HG03558 (cell line): ENCODE results near the gene GABARAP.

ENCODE experiments used
- ATAC-seq: cut with Tn5 transposase; IDR thresholded peaks from one replicate; pipeline ENCODE4 v1.9.1; 2021; ENCODE audit warnings: moderate number of reproducible peaks; ENCODE audit not compliant: unreplicated experiment; ENCODE audit errors: extremely low read depth

Gene GABARAP

GRCh38 chr17:7213895-7214299 lies 28.4 kb downstream of the GABARAP start:
- ATAC-seq: no peak

- ATAC-seq: no peak
Measured at GRCh38 chr17:7211491-7212273, 30.6 kb downstream of the GABARAP start.

- no peak for ATAC-seq
Measured at GRCh38 chr17:7208754-7209460, 33.3 kb downstream of the GABARAP start.

- ATAC-seq: no peak
Measured at GRCh38 chr17:7208027-7208571, 34.1 kb downstream of the GABARAP start.

DNA sequence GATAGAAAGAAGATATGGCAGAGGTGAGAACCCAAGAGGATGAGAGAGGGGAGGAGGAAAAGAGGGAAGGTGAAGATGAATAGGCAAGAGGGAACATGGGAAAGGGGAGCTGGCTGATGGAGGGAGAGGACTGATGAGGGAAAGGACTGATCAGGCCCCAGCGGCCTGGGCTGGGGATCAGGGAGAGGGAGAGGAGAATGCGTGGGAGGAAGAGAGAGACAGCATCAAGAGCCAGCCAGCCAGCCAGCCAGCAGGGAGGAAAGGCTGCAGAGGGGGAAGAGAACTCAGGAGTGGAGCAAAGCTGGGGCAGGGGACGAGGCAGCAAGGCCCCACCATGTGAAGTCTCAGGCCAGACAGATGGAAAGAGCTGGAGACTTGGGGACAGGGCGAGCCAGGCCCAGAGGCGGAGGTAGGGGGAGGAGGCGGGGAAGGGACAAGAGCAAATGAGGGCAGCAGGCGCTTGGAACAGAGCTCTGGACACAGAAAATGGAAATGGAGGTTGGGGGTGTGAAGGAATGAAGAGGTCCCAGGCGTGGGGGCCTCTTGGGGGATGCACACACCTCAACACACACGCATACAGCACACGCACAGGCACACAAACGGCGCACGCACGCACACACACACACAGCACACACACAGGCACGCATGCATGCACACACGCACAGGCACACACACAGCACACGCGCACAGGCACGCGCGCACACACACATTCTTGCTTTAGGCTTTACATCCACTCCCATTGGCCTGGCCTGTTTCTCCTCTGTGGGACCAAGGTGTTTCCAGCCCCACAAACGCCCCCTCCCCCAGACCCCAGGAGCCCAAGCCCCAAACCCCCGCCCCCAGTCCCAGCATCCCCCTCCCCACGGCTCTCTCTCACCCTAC lies 34.9 kb downstream of the GABARAP start:
- no peak for ATAC-seq

GRCh38 chr17:7205561-7205960 lies 36.7 kb downstream of the GABARAP start:
- no peak for ATAC-seq

DNA sequence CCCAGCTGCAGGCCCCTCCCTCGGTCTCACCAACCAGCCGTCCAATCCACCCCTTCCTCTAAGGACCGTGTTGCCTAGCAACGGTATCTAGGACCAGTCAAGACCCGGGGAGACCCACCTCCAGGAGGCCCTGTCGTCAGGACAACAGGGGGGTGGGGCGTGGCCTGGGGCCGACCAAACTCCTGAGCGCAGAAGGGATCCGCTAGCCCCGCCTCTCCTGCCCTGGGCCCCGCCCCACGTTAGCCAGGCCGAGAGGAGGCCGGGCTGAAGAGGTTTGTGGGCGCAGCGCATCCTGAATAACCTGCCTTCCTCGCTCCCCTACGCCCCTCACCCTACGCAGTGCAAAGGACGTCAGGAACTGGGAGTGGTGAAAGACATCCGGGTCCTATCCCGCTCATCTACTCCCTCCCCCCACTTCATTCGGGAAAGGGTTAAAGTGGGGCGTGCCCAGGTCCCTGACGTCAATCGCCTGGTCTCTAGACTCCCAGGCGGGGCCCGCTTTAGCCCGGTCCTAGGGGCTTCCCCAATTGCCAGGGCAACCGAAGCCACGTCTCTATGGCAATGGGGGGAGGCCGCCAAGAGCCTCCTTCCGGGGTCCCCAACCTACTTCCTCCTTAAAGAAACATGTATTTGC lies 37.3 kb downstream of the GABARAP start:
- peak; percentile 67 for ATAC-seq

- ATAC-seq: no peak
Measured at GRCh38 chr17:7204336-7204735, 37.9 kb downstream of the GABARAP start.

GRCh38 chr17:7203391-7203790 lies 38.9 kb downstream of the GABARAP start:
- ATAC-seq: no peak

DNA sequence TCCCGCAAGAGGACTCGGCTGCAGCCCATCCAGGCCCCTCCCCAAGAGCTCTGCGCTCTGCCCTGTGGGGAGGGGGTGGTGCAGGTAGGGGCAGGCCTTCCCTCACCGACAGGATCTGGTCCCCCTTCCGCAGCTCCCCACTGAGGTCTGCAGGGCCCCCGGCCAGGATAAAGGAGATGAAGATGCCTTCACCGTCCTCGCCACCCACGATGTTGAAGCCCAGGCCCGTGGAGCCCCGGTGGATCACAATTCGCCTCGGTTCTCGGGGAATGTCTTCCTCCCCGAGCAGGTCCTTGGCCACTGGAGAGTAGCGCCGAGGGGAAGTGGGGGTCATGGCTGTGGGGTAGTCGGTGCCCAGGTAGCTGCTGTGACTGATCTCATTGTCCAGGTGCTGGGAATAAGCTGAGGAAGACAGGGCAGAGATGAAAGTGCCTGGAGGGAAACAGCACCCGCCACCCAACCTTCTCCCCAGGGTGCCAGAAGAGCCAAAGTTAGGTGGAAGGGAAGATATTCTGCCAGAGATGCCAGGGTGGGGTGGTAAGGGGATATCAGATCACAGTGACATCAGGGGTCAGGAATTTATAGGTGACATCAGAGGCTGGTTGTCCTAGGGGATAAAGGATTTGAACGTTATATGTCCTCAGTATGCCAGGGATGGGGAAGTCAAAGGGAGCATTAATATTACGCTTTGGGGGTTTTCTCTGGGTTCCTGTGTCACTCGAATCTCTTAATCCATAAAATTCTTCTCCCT lies 45.4 kb downstream of the GABARAP start:
- ATAC-seq: no peak

DNA sequence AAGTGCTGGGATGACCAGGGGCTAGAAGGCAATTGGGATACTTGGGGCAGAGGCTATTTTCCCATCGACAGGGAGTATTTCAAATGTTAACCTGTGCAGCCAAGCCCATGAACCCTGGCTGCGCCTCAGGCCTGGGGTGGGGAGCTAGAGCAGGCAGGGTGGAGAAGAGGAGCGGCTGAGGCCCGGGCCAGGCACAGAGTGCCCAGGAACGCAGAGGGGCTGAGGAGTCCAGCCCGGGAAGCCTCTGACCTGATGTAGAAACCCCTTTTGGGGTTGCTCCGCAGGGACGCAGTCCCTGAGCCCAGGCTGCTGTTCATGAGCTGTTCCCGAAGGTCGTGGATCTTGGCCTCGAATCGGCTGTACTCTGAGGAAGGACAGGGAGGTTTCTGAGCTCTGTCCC lies 46.3 kb downstream of the GABARAP start:
- no peak for ATAC-seq

DNA sequence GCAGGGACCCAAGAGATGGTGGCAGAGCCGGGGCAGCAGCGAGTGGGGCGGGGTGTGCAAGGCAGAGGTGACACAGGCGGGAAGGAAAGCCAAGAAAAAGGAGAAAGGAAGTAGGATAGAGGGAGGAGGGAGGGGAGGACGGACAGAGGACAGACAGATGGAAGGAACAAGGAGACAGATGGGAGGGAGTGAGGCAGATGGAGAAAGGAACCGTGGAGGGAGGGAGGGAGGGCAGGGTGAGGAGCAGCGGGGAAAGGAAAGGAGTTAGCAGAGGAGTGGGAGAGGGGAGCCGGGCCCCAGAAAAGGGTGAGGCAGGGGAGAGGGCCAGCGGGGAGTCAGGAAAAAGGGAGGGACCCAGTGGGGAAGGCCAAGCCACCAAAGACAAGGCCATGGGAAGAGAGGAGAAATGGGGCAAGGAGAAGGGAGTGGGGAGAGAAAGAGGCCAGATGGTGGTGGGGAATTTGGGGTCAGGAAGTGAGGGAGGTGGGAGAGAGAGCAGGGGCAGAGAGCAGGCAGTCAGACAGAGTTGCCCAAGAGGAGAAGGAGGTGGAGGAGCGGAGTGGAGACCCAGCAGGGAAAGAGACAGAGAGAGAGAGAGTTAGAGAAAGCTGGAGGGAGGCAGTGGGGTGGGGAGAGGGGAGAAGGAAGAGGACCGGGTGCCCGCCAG lies 49.8 kb downstream of the GABARAP start:
- no peak for ATAC-seq

GRCh38 chr17:7191571-7192270 lies 50.5 kb downstream of the GABARAP start:
- no peak for ATAC-seq

DNA sequence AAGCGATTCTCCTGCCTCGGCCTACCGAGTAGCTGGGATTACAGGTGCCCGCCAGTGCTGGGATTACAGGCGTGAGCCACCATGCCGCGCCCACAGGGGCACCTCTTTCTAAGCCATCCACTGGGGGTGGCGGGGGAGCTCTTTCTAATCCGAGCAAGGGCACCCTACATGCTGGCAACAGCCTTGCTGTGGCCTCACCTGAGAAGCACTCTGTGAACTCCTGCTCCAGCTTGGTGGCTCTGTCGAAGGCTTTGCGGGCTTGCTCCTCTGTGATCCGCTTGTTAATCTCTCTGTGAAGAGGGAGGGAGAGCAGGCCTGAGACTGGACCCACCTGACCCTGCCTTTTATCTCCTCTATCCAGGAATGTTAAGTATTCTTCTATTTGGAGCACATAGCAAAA lies 51.2 kb downstream of the GABARAP start:
- ATAC-seq: no peak

DNA sequence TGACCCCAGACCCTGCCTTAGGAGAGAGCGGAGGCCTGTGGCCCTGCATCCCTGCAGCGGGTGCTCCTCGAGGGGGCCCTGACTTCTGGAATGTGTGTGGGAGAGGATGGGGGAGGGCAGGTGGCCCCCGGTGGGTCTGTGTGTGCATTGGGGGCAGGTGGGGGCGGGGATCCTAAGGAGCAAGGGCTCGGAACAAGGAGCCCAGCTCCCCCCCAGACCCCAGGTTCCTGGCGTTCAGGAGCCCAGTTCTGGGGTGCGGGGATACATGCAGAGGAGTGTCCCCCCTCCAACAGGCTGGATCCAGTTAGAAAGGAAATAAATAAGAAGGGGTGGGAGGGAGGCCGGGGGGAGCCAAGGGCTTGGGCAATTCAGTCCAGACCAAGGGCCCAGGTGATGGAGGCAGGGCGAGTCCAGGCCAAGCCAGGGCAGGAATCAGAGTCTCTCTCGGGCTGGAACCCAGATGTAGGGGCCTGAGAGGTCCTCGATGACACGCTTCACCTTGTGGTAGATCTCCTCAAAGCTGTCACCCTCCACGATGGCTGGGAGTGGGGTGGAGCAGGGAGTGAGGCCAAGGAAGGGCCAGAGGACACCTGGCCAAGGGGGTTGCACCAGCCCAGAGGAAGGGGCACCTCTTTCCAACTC lies 51.9 kb downstream of the GABARAP start:
- ATAC-seq: no peak
